GM13977 (cell line): Measurements from ENCODE around the gene ILRUN.
"Not testable (repeated sequence)": the region's sequence is repeated elsewhere in the genome, so short reads cannot be mapped to it uniquely, and the experiment has no call there.

Source experiments
- DNase-seq: peaks from one replicate; pipeline ENCODE4 v3.0.0; 2012; ENCODE audit warnings: low spot score
- CTCF ChIP-seq: IDR thresholded peaks from 2 replicates; pipeline ENCODE4 v1.5.1; 2012; ENCODE audit warnings: mild to moderate bottlenecking, control low read depth; ENCODE audit not compliant: insufficient read depth; ENCODE audit errors: extremely low read depth, missing control alignments
- in situ Hi-C: fragments of 300-500 bp; cut with MboI; formaldehyde crosslinking; loops from one replicate; pipeline ENCODE4 v1.12.0; 2022; ENCODE audit warnings: low sequenced_read_pairs, low pct_unique_long_range_greater_than_20kb, mixed read lengths, inconsistent platforms; ENCODE audit not compliant: unreplicated experiment

The ILRUN gene

GRCh38 chr6:34665019-34665418 lies 31.5 kb downstream of the ILRUN start:
- in situ Hi-C loops: no loop called here

GRCh38 chr6:34664256-34664971 lies 32.2 kb downstream of the ILRUN start:
- in situ Hi-C loops: no loop called here
- DNase-seq: no peak
- TF ChIP-seq CTCF: no peak

More at GRCh38 chr6:34665019-34665418, 31.5 kb downstream of the ILRUN start:
- TF ChIP-seq CTCF: no peak
- DNase-seq: no peak

GRCh38 chr6:34663831-34664255 lies 32.7 kb downstream of the ILRUN start:
- in situ Hi-C loops: no loop called here
- no peak for TF ChIP-seq CTCF
- DNase-seq: no peak

GRCh38 chr6:34663371-34663770 lies 33.2 kb downstream of the ILRUN start:
- in situ Hi-C loops: no loop called here
- TF ChIP-seq CTCF: no peak
- no peak for DNase-seq

- DNase-seq: no peak
- in situ Hi-C loops: no loop called here
- TF ChIP-seq CTCF: no peak
These were observed 35.2 kb downstream of the ILRUN start for GRCh38 chr6:34661357-34661756.

GRCh38 chr6:34658605-34659265 lies 37.8 kb downstream of the ILRUN start:
- no peak for TF ChIP-seq CTCF
- in situ Hi-C loops: no loop called here
- no peak for DNase-seq

- in situ Hi-C loops: not testable (repeated sequence)
These were observed 38.5 kb downstream of the ILRUN start for GRCh38 chr6:34657979-34658480.

More at GRCh38 chr6:34657979-34658480, 38.5 kb downstream of the ILRUN start:
- not testable (repeated sequence) for DNase-seq
